T follicular helper cell (primary cell): ENCODE data around the gene RAB1A.
"Not testable (repeated sequence)": the region's sequence is repeated elsewhere in the genome, so short reads cannot be mapped to it uniquely, and the experiment has no call there.

Source experiments
- DNase-seq: peaks from one replicate; pipeline ENCODE4 v3.0.0-alpha.2; 2020; ENCODE audit warnings: low read depth

Gene RAB1A

GRCh38 chr2:65136253-65136652 is 6.3 kb upstream of the RAB1A start:
- no peak for DNase-seq

- no peak for DNase-seq
Observed at GRCh38 chr2:65134158-65134557, 4.3 kb upstream of the RAB1A start.

DNA sequence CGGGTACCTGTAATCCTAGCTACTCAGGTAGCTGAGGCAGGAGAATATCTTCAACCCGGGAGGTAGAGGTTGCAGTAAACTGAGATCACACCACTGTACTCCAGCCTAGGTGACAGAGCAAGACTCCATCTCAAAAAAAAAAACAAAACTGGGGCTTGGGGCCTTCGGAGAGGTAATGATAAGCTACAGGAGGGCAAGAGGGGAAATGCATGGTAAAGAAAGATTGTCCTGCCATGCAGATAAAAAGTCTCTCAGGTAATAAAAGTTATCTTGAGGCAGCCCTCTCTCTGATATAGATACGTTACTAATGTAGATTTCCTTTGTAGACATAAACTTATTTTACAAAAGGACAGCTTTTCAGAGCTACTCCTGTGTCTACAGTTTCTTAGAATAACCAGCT is 3.7 kb upstream of the RAB1A start:
- DNase-seq, result no peak

- DNase-seq, result not testable (repeated sequence)
Observed at GRCh38 chr2:65132930-65133329, 3.0 kb upstream of the RAB1A start.

GRCh38 chr2:65130664-65131175 is 814 bp upstream of the RAB1A start:
- no peak for DNase-seq

- DNase-seq, result peak; percentile 8
Observed at GRCh38 chr2:65129286-65129825, 550 bp downstream of the RAB1A start.

DNA sequence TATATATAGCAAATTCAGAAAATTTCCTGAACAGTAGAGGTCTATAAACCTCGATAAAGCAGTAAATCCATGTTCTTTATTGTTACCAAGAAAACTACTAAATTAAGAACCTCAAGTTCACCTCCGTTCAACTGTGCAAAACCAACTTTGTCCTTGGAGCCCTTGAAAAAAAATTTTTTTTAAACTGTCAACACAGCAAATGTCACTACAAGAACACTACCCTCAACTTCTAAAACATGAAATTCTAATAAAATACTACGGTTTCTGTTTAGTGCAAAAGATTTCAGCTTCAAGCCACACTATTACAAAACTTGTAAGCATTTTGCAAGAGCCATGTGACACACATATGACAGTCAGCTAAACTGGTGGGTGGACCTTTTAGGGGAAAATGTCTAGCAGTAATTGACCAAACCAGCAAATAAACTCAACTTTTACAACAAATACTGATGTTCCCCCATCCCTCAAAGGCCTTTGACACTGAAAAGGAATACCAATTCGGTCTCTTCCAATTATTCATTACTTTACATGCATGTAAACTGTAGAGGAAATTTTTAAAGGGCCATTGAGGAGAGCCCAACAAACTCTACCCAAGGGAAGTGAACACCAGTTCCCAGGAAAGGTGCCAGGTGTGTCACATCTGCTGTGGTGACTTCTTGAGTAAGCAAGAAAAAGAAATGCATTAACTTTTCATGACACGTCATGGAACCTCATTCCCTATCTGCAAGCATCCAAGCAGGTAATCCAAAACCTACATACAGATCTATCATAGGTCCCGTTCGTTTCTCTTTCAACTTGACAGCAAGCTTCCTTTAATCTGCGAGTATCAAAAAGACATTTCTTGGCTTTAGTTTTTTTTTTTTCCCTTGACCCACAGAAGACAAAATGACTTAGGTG is 1.4 kb downstream of the RAB1A start:
- no peak for DNase-seq

DNA sequence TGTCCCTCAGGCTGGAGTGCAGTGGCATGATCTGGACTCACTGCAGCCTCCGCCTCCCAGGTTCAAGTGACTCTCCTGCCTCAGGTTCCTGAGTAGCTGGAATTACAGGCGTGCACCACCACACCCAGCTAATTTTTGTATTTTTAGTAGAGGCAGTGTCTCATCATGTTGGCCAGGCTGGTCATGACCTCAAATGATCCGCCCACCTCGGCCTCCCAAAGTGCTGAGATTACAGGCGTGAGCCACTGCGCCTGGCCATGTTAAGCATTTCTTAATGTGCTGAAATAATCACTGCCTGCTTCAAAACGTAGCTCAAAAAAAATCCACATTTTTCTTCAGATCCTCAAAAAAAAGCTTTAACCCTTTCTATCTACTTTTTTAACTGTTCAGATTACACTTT is 4.4 kb downstream of the RAB1A start:
- DNase-seq, result not testable (repeated sequence)

- DNase-seq, result no peak
Observed at GRCh38 chr2:65122313-65122712, 7.6 kb downstream of the RAB1A start.

DNA sequence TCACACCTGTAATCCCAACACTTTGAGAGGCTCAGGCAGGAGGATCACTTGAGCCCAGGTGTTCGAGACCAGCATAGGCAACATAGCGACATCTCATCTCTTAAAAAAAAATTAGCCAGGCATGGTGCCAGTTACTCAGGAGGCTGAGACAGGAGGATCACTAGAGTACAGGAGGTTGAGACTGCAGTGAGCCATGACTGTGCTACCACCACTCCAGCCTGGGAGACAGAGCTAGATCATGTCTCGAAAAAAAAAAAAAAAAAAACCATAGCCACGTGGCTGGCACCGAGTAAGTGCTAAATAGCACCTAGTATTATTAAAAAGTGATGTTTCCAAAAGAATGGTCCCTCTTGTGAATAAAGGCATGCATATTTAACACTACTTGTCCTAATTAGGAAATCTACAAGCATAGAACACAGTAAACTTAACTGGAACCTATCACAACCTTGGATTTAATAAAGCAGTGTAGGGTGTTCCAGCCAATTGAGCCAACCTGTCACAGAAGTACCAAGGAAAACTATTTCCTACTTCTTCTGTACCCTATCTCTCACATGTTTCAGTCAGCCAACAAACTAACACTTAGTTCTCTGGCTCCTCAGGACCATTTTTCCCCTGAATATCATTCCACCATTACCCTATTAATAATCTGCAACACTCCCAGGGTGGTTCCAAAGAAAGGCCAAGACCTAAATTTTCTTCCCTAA is 8.8 kb downstream of the RAB1A start:
- no peak for DNase-seq

- DNase-seq, result no peak
Observed at GRCh38 chr2:65116645-65117044, 13.3 kb downstream of the RAB1A start.

GRCh38 chr2:65114921-65115320 is 15.0 kb downstream of the RAB1A start:
- DNase-seq, result no peak

GRCh38 chr2:65113816-65114215 is 16.1 kb downstream of the RAB1A start:
- no peak for DNase-seq

DNA sequence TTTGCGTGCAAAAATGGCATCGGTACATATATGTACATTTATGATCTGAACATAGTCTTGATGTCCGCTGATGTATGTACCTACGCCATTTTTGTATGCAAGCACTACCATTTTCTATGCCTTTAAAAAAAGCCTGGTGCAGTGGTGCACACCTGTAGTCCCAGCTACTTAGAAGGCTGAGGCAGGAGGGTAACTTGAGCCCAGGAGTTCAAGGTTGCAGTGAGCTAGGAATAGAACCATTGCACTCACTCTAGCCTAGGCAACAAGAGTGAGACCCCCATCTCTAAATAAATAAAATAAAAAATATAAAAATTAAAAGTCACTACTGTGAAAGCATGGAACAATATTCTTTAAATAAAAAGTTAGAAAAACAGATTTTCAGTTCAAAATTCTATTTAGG is 16.7 kb downstream of the RAB1A start:
- DNase-seq, result no peak

GRCh38 chr2:65112633-65113032 is 17.3 kb downstream of the RAB1A start:
- no peak for DNase-seq

GRCh38 chr2:65108780-65109179 is 21.1 kb downstream of the RAB1A start:
- DNase-seq, result no peak

- no peak for DNase-seq
Observed at GRCh38 chr2:65107530-65107929, 22.4 kb downstream of the RAB1A start.

- DNase-seq, result no peak
Observed at GRCh38 chr2:65103013-65103715, 26.7 kb downstream of the RAB1A start.

DNA sequence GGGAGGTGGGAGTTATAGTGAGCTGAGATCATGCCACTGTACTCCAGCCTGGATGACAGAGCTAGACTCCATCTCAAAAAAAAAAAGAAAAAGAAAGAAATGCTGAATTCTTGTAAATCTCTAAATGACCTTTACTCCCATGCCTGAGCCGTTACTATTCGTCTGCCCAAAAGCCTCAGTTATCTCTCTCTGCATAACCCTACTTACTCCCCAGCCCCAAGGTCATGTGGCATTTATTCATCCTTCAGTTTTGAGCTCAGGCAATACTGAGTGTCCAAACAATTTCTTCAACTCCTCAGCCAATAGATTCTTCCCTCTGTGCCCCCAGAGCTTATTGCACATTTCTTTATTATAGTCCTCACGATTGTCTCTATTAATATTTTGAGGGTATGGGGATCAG is 28.8 kb downstream of the RAB1A start:
- no peak for DNase-seq

GRCh38 chr2:65098741-65099140 is 31.2 kb downstream of the RAB1A start:
- DNase-seq, result no peak

- no peak for DNase-seq
Observed at GRCh38 chr2:65097844-65098243, 32.1 kb downstream of the RAB1A start.

DNA sequence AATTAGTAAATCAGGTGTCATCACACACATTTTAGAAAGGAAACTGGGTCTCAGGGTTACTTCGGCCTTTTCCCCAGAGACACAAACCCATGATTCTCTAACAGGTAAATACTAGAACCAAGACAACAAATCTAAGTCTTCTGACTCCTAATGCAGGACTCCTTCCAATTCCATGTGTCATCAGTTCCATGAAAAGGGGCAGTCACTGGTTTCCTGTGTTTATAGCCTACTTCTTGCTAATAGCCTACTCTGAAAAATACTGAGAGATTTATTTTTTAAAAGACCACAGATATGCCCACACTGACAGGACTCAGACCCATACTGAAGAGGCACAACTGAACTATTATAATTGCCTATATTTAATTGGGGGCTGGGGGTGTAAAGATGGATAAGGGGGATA is 33.0 kb downstream of the RAB1A start:
- no peak for DNase-seq
